Vagina (tissue), 2 donors: Measurements from ENCODE around the gene RBKS.

Experiments
- CTCF ChIP-seq, 3 experiments: fragments of 450-650 bp in 2 of 3; fragments of 200-600 bp in 1 of 3; sonication (generic) in 1 of 3; IDR thresholded peaks; one replicate each; pipeline ENCODE4 v1.5.1; 2017 to 2019; ENCODE audit warnings: antibody characterized with exemption in 3 of 3, mild to moderate bottlenecking in 2 of 3, moderate library complexity in 2 of 3
- POLR2A ChIP-seq, 2 donors: fragments of 450-650 bp; IDR thresholded peaks; one replicate each; pipeline ENCODE4 v1.6.1; 2017; ENCODE audit warnings: antibody characterized with exemption in 2 of 2, mild to moderate bottlenecking in 2 of 2, moderate library complexity in 2 of 2

DNA sequence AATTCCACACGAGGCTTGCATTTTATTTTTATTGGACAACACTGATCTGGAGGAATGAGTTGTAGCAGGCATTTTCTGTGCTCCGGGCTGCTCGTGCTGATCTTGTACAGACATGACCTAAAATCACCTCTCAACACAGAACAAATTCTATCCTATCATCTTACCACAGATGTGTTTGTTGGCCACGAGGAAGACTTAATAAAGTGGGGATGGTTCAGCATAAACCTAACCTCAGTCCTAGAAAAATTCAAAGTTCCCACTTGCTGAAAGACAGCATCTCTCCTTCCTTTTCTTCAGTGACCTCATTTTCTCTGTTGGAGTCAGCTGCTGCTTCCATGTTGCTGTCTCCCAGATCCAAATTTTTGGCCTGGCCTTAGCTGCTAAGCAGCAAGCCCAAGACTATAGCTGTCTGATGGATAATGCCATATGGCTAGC lies 45.3 kb downstream of the RBKS start:
- no peak for TF ChIP-seq CTCF (IDR thresholded peaks at IDR 0.05)
- no peak for TF ChIP-seq POLR2A (IDR thresholded peaks at IDR 0.05)
